HG03439 (cell line): Measurements from ENCODE around the gene CHCHD3.

Experiments
- ATAC-seq: cut with Tn5 transposase; IDR thresholded peaks from one replicate; pipeline ENCODE4 v1.9.1; 2021; ENCODE audit warnings: mild to moderate bottlenecking, moderate library complexity; ENCODE audit not compliant: unreplicated experiment

CHCHD3 gene

DNA sequence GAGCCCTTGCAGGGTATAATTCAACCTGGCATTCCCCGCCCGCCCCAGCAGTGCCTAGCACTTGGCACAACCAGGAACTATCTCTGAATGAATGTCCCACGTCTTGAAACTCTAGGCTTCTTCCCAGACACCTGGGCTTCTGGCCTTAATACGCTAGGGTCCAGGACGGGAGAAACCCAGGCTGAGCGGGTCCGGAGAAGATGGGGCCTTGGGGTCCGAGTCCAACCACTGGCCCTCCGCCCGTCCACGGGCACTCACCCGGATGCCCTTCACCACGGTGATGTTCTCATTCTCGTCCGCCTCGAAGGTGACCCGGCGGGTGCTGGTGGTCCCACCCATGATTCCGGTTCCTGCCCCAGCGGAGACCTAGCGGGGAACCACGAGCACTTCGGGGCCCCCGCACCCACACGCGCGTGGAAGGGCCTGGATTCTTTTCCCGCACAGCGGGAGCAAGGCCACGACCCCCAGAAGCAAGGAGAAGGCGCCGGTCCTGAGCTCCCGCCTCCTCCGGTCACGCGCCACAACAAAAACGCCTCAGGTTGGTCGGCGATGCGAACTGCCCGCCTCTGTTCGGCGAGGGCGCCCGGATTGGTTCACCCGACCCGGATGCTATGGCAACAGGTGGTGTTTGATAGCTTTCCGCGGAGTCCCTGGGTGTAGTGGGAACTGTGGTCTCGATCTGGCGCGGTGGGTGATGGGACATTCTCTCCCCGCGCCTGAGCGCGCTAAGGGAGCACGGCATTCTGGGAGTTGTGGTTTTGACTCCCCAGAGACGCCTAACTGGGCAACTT lies at the start of gene CHCHD3:
CHCHD3 (minus strand) TSS at position 492 of the 791 bp plus-strand sequence; CDS start at position 339, 153 bp downstream.
- ATAC-seq = peak; percentile 100

DNA sequence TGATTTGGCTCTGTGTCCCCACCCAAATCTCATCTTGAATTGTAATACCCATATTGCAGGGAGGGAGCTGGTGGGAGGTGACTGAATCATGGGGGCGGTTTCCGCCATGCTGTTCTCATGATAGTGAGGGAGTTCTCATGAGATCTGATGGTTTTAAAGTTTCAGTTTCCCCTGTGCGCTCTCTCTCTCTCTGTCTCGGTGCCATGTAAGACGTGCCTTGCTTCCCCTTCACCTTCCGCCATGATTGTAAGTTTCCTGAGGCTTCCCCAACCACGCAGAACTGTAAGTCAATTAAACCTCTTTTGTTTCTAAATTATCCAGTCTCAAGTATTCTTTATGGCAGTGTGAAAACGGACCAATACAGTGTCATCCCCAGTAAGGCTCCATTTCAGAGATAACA lies 48.3 kb upstream of the CHCHD3 start:
- ATAC-seq = no peak

DNA sequence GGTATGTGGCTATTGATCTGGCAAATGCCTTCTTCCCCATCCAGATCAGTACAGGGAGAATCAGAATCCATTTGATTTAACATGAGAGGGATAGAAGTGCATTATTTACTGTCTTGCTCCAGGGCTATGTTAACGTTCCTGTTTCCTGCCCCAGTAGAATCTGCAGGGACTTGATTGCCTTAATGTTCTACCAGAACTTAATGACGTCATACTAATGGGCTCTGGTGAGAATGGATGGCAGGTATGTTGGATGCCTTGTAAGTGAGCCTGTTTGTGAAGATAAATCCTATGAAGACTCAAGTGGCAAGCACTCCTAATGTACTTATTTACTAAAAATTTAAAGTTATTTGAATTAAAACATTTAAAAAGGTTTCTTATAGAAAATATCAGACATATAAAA lies 44.5 kb upstream of the CHCHD3 start:
- ATAC-seq = no peak

DNA sequence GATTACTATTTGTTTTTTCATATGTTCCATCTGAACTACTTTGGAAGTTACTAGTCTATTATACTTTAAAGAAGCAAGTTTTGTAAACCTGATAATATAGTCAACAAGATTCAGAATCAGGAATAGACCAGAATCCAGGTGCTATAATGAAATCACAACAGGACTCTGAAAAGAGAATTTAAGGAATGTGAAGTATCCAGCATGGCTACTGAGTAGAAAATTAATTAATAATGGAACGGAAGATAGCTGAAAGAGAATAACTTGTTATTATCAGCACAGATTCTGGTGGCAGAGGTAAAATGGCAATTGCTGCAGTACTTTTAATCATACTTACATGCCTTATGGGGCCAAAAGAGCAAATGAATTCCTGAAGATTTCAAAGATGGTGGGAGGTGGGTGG lies 43.1 kb upstream of the CHCHD3 start:
- ATAC-seq = no peak

DNA sequence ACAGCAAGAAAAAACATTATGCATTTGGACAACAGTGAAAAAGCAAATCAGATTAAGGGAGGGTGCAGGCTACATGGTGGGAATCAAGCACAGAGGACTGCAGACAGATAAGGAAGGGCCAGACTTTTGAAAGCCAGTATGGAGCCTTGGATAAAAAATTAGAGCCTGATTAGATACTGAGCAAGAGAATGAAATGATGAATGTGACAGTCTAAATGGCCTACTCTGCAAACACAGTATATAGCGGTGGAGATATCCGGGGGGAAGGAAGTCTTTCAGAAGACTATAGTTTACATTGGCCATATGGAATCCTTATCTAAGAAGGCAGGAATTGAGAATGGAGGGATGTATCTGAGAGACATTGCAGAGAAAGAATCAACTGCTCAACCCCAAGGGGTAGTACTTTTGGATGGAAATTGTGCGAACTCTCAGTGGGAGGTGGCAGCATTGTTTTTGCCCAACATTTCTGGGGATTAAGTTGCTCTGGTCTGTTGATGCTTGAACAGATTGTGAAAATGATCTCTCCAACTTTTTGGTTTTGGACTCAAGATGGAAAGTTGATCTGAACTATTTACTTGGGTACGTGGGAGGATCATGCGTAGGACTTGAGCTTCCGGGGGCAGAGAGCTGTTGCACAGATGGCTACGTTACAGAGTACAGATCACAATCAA lies 39.4 kb upstream of the CHCHD3 start:
- ATAC-seq = no peak

DNA sequence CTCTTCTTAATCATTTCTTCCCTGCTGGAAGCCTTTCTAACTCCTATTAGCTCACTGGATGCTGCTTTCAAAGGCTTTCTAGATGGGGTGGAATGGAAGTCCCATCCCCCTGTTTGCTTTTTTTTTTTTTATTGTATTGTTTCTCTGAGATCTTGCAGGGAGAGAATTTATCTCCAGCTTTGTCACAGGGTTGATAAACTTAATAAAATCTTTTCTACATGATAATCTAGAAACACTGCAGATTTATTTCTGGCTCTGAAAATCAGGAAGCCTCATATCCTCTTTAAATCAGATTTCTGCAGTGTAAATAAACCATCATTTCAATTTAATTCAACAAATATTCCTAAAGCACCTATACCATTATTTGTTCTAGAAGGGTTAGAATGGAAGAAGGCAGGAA lies 37.2 kb upstream of the CHCHD3 start:
- no peak for ATAC-seq

DNA sequence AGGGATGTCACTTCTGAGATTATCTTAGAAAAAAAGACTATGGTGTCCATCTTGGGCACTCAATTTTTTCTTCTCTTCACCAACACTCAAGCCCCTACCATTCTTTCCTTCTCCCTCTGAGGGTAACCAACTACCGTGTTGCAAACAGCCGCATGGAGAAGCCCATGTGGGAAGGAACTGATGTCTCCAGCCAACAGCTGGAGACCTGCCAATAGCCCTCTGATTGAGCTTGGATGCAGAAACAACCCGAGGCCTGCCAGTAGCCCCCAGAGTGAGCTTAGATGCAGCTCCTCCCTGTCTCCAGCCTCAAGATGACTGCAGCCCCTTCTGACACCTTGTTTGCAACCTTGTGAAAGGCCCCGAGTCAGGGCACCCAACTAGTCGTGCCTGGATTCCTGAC lies 36.4 kb upstream of the CHCHD3 start:
- ATAC-seq = no peak

DNA sequence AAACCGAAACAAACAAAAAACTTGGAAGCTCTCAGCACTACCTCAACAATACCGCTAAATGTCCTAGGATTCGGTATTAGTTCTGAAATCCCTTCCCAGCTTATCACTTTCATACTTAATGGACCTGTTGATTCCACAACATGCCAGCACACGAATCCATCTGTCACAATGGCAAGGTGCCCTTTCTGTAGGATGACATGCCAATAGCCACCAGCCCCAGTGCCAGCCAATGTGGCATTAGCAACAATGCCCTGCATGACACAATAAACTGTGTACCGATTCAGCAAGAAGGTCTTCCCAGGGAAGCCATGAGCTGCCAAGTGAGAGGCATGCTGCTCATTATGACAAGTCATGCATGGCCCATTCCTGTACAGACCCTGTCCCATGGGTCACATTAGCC lies 35.6 kb upstream of the CHCHD3 start:
- ATAC-seq = no peak

DNA sequence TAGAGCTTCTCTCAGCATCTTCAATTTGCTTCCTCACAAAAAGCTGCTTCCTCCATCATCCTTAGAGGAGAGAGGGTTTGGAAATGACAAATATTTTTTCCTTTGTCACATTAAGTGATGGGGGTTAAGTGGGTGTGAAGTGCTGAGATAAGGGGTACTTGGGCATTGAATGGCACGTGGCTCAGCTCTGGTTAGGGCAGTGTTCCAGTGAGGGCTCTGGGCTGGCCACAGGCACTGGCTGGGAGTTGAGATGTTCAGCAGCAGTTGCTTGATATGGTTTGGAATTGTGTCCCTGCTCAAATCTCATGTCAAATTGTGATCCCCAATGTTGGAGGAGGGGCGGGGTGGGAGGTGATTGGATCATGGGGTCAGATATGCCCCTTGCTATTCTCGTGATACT lies 33.7 kb upstream of the CHCHD3 start:
- no peak for ATAC-seq

DNA sequence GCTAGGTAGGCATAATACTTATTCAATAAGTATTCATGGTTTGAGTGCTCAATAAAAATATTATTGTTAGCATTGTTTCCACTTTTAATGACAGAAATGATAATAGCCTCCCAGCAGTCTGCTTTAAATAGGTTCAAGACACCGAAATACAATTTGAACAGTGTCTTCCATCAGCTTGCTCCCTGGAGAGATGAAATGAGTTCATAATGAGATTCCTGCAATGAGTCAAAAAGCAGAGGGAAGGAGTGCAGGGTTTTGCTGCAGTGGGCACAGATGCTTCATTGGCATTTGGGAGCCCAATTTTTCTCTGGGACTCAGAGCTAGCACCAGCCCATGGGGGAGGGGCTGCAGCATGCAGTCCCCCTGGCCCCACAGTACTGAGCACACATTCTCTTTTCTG lies 32.6 kb upstream of the CHCHD3 start:
- ATAC-seq = no peak

DNA sequence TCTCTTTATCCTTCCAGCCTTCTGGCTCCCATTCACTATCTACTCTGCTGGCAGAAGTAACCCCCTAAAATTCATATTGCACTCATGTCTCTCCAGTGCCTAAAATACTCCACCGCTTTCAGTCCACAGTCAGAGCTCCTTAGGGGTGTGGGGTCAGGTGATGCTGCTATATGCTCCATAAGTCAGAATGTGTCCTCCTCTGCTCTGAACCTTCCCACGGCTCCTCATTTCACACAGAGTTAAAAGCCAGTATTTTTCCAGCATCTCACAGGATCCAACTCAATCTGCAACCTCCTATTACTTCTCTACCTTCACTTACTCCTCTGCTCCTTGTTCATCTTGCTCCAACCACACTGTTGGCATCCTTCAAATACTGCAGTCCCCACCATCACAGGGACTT lies 31.1 kb upstream of the CHCHD3 start:
- ATAC-seq = no peak

DNA sequence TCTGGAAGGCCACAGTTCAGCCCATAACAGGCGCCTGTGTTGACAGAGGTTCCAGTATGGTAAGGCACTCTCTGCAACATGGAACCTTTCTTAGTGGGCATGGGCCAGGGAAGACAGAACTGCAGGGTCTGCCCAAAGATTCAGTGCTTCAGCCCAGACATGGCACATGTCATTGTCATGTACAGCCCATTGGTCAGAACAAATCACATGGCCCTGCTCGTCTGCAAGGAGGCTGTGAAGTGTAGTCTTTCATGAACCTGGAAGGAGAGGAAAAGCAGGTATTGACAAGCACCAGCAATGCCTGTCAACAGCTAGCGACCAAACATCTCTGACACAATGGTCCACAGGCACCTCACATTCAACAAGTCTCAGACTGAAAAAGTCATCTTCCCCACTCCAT lies 30.4 kb upstream of the CHCHD3 start:
- ATAC-seq = no peak

DNA sequence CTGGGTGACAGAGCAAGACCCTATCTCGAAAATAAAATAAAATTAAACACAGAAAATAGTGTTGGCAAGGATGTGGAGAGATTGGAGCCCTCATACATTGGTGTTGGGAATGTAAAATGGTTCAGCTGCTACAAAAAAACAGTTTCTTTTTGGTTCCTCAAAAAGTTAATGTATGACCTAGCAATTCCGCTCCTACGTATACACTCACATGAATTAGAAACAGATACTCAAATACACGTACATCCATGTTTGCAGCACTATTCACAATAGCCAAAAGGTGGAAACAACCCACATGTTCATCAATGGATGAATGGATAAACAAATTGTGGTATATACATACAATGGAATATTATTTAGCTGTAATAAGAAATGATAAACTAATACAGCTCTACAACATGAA lies 28.4 kb upstream of the CHCHD3 start:
- ATAC-seq = no peak

DNA sequence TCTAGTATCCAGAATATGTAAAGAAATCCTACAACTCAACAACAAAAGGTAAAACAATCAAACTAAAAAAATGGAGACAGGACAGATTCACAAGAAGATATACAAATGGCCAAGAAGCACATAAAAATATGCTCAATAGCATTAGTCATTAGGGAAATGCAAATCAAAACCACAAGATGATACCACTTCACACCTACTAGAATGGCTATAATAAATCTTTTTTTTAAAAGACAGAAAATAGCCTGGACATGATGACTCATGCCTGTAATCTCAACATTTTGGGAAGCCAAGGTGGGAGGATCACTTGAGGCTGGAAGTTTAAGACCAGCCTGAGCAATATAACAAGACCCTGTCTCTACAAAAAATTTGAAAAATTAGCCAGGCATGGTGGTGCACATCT lies 27.9 kb upstream of the CHCHD3 start:
- no peak for ATAC-seq

DNA sequence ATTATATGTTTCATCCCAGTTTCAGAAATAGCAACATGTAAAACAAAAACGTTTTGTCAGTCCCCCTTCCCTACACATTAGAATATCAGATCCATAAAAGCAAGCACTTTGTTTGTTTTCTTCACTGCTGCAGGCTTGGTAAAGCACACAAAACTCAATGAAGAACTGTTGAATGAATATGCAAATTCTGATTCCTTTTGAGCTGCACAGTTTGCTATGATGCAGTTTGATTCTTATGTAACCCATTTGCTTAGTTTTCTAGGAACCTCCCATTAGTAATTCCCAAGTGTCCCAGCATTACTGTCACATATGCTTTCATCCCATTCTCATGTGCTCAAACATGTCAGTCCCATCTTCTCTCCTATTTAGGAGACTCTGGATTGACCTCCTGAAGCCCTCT lies 26.1 kb upstream of the CHCHD3 start:
- ATAC-seq = no peak

DNA sequence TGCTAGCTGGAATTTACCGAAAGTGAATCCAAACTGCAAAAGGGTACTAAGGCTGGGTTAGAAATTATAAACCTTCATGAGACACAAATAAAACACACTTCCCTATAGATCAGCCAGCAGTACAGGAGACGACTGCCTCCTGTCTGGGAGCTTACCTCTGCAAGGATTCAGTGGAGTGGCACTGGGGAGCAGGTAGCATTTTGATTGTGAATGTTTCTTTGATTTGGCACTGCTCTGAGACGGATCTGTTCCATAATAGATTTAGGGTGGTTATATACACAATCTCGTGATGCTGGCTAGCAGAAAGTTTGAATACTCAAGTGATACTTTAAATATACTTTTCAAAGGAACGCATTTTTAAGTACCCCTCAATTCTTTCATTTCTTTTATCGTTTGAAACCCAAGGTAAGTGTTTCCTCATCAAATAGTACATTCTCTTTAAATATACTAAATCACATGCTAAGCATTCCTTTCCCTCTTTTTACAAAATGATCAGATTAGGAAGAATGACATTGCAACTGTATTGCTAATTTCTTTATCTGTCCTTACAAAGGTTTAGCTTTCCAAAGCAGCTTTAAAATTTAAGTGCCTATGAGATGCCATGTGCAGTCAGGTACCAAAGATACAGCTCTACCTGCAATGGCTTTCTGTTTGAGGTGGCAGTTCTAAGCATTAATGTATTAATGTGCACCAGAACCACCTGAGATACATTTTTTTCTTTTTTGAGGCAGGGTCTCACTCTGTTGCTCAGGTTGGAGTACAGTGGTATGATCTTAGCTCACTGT lies 20.6 kb upstream of the CHCHD3 start:
- no peak for ATAC-seq

DNA sequence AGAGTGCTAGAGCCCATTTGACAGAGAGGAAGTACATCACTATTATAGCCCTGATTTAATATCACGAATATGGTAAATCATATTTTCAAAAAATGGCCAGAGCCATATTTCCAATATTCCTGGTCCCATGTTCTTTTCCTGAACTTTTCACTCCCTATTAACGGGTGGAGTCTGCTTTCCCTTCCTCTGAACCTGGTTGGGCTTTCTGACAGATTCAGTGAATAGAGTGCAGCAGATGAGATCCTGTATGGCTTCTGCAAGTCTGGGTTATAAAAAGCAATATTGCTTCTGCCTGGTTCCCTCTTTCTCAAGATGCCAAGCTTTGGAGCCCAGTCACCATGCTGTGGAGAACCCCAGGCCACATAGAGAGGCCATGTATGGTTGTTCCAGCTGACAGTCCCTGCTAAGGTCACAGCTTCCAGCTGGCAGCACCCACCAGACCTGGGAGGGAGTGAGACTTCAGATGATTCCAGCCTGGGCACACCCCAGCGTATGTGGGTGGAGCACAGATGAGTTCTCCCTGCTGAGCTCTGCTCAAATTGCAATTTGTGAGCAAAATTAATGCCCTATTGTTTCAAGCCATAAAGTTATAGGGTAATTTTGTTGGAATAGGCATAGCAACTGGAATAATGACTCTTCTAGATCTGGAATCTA lies 17.9 kb upstream of the CHCHD3 start:
- ATAC-seq = no peak

DNA sequence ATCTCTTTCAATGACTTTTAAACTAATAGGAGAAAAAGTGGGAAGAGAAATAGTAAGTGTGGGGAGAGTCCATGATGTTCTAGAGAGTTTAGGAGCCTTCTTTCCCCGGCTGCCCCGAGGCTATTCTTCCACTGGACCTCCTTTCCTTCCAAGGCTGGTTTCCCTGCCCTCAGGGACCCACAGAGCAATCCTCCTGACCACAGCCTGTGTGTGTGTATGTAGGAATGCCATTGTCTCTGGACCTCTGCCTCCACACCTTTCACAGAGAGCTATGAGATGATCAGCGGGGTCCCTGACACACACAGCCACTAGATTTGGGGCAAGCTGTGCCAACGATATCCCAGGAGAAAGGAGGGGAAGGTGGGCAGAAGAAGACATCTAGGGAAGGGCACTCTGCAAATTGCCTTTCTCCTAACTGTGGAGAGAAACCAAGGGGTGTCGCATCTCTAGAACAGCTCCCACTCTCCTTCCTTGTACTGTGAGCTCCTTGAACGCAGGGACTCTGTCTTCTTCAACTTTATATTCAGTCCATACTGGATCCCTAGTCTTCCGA lies 13.3 kb upstream of the CHCHD3 start:
- ATAC-seq = no peak

DNA sequence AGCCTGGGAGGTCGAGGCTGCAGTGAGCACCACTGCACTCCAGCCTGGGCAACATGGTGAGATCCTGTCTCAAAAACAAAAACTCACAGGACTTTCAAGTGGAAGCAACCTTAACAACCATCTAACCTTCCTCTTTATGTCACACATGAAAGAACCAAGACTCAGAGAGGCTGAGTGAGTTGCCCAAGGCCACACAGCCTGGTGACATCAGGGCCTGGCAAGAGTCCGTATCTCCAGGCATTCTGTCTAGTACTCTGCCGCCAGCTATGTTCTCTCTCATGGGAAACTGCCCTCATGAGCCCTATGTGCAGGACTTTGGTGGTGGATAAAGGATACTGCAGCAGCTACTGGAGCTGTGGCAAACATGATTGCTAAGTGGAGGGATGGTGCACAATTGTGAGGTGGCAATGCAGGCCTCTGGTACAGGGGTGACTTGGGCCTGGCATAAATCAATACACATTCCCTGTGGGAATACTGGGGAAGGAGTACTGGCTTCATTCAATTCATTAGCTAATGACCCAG lies 10.1 kb upstream of the CHCHD3 start:
- ATAC-seq = no peak

DNA sequence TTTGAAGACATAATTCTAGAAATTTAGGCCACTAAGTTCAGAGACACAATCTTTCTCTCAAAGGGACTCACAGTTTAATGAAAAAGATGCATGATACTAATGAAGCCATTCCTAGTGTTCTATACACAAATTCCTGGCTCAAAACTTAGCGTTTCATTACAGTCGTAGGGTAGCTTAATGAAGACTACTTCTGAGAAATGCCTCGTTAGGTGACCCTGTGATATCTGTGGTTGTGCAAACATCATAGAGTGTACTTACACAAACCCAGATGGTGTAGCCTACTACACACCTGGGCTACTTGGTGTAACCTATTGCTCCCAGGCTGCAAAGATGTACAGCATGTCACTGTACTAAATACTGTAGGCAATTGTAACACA lies 488 bp upstream of the CHCHD3 start:
- ATAC-seq = no peak

DNA sequence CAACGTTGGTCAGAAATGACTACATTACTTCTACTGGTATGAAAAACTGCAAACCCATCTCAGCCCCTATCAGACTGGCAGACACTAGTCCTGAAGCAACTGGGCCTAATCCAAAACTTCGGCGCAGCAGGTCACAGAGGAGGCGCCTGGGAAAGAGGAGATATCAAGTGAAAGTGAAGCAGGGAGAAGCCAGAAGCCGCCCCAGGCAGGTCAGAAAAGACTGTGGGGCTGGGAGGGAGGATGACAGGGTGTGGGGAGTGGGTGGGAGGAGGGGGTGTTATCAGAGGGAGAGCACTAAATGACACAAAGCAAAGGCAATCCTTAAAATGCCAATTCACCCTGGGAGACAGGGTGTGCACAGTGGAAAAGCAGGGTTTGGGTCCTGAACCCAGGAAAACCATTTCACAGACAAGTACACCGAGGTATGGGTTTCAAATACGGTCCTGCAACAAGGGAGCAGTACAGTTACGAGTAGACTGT lies 731 bp downstream of the CHCHD3 start:
- ATAC-seq = no peak
